ENCODE results near the gene CDK16. TPM values are rescaled to one million over a fixed set of nuclear protein-coding genes. Genes with fewer than 3 reads are reported as not detected.

CDK16 gene
- total RNA-seq, 1 donor from 2014 or later = 49.0 TPM

DNA sequence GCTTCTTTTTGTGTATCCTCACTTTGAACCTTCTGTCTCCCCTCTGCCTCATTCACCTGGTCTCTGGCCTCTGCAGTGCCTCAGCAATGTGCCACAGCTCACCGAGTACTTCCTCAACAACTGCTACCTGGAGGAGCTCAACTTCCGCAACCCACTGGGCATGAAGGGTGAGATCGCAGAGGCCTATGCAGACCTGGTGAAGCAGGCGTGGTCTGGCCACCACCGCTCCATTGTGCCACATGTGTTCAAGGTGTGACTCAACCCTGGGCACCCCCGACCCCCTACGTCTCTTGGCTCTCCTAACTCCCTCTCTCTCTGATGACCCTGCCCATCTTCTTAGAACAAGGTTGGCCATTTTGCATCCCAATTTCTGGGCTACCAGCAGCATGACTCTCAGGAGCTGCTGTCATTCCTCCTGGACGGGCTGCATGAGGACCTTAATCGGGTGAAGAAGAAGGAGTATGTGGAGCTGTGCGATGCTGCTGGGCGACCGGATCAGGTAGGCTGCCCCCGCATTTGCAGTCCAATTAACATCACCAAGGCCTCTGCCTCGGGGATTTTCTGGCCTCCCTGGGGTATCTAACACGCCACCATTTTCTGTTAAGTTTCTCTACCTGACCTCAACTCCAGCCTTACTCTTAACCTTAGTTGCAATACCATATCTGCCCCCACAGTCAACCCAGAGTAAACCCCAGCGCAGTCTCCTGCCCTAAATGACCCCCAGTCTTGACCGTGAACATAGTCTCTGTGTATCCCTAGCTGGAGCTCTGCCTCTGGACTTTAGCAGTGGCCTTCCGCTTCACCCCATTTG is 22.9 kb downstream of the CDK16 start:
- intact Hi-C loops (cut with micrococcal nuclease) = no loop called here
- POLR2A ChIA-PET = no interaction called here
- H3K4me3 Mint-ChIP-seq = no peak overlapping the region
- no peaks in the 10 kb centered on the region for H3K4me1 Mint-ChIP-seq
- CTCF ChIA-PET = no interaction called here
- DNase-seq (no peak), ATAC-seq (ENCODE audit: low read depth) (no peak)
- H3K27ac Mint-ChIP-seq = no peak overlapping the region
- H3K27me3 Mint-ChIP-seq = no peaks in the 10 kb centered on the region
- peaks cover 59% of the 10 kb centered on the region for H3K36me3 Mint-ChIP-seq (ENCODE audit: low read depth)
- TF ChIP-seq, protein P1, sequence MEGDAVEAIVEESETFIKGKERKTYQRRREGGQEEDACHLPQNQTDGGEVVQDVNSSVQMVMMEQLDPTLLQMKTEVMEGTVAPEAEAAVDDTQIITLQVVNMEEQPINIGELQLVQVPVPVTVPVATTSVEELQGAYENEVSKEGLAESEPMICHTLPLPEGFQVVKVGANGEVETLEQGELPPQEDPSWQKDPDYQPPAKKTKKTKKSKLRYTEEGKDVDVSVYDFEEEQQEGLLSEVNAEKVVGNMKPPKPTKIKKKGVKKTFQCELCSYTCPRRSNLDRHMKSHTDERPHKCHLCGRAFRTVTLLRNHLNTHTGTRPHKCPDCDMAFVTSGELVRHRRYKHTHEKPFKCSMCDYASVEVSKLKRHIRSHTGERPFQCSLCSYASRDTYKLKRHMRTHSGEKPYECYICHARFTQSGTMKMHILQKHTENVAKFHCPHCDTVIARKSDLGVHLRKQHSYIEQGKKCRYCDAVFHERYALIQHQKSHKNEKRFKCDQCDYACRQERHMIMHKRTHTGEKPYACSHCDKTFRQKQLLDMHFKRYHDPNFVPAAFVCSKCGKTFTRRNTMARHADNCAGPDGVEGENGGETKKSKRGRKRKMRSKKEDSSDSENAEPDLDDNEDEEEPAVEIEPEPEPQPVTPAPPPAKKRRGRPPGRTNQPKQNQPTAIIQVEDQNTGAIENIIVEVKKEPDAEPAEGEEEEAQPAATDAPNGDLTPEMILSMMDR (IDR thresholded peaks at IDR 0.05) = no peak
- H3K9me3 Mint-ChIP-seq = no peaks in the 10 kb centered on the region

DNA sequence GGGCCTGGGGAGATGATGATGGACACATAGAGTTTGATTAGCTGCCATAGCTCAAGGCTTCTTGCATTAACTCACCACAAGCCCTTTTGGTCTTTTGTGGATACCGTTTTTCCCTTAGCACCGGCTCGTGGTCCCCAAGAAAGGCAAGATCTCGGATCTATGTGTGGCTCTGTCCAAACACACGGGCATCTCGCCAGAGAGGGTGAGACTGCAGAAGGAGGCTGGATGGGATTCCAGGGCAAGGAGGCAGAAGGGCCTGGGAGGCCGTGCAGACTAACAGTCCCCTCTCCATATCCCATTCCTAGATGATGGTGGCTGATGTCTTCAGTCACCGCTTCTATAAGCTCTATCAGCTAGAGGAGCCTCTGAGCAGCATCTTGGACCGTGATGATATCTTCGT is 23.8 kb downstream of the CDK16 start:
- ChIA-PET CTCF (no interaction called here), POLR2A (no interaction called here)
- Mint-ChIP-seq H3K27ac (no peak overlapping the region), H3K9me3 (no peaks in the 10 kb centered on the region), H3K4me1 (no peaks in the 10 kb centered on the region), H3K36me3 (ENCODE audit: low read depth) (peaks cover 62% of the 10 kb centered on the region), H3K4me3 (no peak overlapping the region), H3K27me3 (no peaks in the 10 kb centered on the region)
- TF ChIP-seq, protein P1 (IDR thresholded peaks at IDR 0.05) = no peak
- ATAC-seq (ENCODE audit: low read depth) (no peak), DNase-seq (no peak)
- intact Hi-C loops (cut with micrococcal nuclease) = no loop called here

DNA sequence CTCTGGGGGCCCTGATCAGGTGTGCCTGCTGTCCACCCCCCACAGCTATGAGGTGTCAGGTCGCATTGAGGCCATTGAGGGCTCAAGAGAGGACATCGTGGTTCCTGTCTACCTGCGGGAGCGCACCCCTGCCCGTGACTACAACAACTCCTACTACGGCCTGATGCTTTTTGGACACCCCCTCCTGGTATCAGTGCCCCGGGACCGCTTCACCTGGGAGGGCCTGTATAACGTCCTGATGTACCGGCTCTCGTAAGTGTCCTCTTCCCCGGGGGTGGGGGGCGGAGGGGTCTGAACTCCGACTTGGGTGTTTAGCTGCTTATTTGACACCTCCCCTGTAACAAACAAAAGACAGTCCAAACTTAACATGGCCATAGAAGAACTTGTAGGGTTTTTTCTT is 24.9 kb downstream of the CDK16 start:
- intact Hi-C loops (cut with micrococcal nuclease) = no loop called here
- Mint-ChIP-seq H3K27ac (no peak overlapping the region), H3K4me1 (no peaks in the 10 kb centered on the region), H3K36me3 (ENCODE audit: low read depth) (peaks cover 70% of the 10 kb centered on the region), H3K27me3 (no peaks in the 10 kb centered on the region), H3K4me3 (no peak overlapping the region), H3K9me3 (no peaks in the 10 kb centered on the region)
- DNase-seq = no peak
- CTCF ChIA-PET = no interaction called here
- POLR2A ChIA-PET = no interaction called here
- TF ChIP-seq, protein P1 (IDR thresholded peaks at IDR 0.05) = no peak
- no peak for ATAC-seq (ENCODE audit: low read depth)

DNA sequence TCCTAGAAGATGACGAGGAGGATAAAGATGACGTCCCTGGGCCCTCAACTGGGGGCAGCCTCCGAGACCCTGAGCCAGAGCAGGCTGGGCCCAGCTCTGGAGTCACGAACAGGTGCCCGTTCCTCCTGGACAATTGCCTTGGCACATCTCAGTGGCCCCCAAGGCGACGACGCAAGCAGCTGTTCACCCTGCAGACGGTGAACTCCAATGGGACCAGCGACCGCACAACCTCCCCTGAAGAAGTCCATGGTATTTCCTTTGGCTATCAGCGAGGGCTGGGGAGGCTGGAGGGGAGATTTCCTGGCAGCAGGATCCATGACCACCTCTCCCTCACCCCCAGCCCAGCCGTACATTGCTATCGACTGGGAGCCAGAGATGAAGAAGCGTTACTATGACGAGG is 26.2 kb downstream of the CDK16 start:
- ATAC-seq (ENCODE audit: low read depth) (no peak), DNase-seq (no peak)
- intact Hi-C loops (cut with micrococcal nuclease) = no loop called here
- Mint-ChIP-seq H3K36me3 (ENCODE audit: low read depth) (peaks cover 71% of the 10 kb centered on the region), H3K4me1 (no peaks in the 10 kb centered on the region), H3K4me3 (no peak overlapping the region), H3K27me3 (no peaks in the 10 kb centered on the region), H3K27ac (no peak overlapping the region), H3K9me3 (no peaks in the 10 kb centered on the region)
- TF ChIP-seq, protein P1 (IDR thresholded peaks at IDR 0.05) = no peak
- CTCF ChIA-PET = no interaction called here
- POLR2A ChIA-PET = interaction anchor here (0.7 to 0.9 kb wide), 2 partner anchors 12 to 311 kb away, joined by 3 read pairs; partner anchors contain the start of gene USP11

DNA sequence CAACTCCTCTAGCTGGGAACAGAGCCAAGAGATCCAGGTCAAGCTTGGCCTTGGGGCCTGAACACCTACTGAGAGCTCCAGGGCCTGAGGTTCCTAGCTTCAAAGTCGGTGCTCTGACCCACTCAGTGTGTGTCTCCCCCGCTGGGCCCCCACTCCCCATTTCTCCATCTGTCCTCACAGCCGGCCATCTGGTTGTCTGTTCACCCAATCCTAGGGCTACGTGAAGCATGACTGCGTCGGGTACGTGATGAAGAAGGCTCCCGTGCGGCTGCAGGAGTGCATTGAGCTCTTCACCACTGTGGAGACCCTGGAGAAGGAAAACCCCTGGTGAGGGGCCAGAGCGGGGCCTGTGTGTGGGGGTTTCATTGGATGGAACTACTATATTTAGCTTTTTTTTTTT is 26.7 kb downstream of the CDK16 start:
- DNase-seq (no peak), ATAC-seq (ENCODE audit: low read depth) (no peak)
- Mint-ChIP-seq H3K27me3 (no peaks in the 10 kb centered on the region), H3K9me3 (no peaks in the 10 kb centered on the region), H3K36me3 (ENCODE audit: low read depth) (peaks cover 66% of the 10 kb centered on the region), H3K4me1 (no peaks in the 10 kb centered on the region), H3K4me3 (no peak overlapping the region), H3K27ac (no peak overlapping the region)
- ChIA-PET POLR2A (interaction anchor here (0.7 to 0.9 kb wide), 2 partner anchors 12 to 311 kb away, joined by 3 read pairs; partner anchors contain the start of gene USP11), CTCF (no interaction called here)
- TF ChIP-seq, protein P1 (IDR thresholded peaks at IDR 0.05) = no peak
- intact Hi-C loops (cut with micrococcal nuclease) = no loop called here

Data from activated B cell treated with CpG ODN at 0.5 μM for 24 hours (primary cell).